Fibroblast of lung (primary cell): ENCODE results near the gene PAPPA. TPM values are rescaled to one million over a fixed set of nuclear protein-coding genes. Genes with fewer than 3 reads are reported as not detected.
A peak's percentile ranks its signal among the peaks of the same experiment; 100 is the strongest.

Experiments
- DNase-seq, 2 donors: peaks; one replicate each; pipeline versions ENCODE4 v3.0.0 to v3.0.0-alpha.2; 2010; ENCODE audit warnings: low read depth in 2 of 2
- H2AFZ ChIP-seq: 2 replicates; pipeline ENCODE4 v1.5.1; 2012; ENCODE audit warnings: low read length, control low read depth, inconsistent platforms
- H3K27ac ChIP-seq: 2 replicates; pipeline ENCODE4 v1.5.1; 2011; ENCODE audit warnings: low read length, control low read depth; ENCODE audit not compliant: insufficient read depth
- H3K27me3 ChIP-seq: 2 replicates; pipeline ENCODE4 v1.5.1; 2011; ENCODE audit warnings: mild to moderate bottlenecking, low read length; ENCODE audit not compliant: control insufficient read depth, insufficient read depth
- H3K36me3 ChIP-seq: 2 replicates; pipeline ENCODE4 v1.5.1; 2011; ENCODE audit warnings: low read length; ENCODE audit not compliant: control insufficient read depth, insufficient read depth
- H3K4me1 ChIP-seq: 2 replicates; pipeline ENCODE4 v1.5.1; 2011; ENCODE audit warnings: low read length; ENCODE audit not compliant: control insufficient read depth, insufficient read depth; ENCODE audit errors: extremely low read depth
- H3K4me2 ChIP-seq: 2 replicates; pipeline ENCODE4 v1.5.1; 2011; ENCODE audit warnings: low read length, control low read depth; ENCODE audit not compliant: insufficient read depth; ENCODE audit errors: extremely low read depth
- H3K4me3 ChIP-seq, 4 experiments: fragments of 200-600 bp in 1 of 4; sonication (generic) in 1 of 4; replicated peaks in 1 of 4; 2 replicates each; pipeline ENCODE4 v1.5.1; 2011 to 2016; ENCODE audit warnings: low read length in 4 of 4, low read depth in 3 of 4, mild to moderate bottlenecking in 3 of 4, control low read depth in 2 of 4, inconsistent platforms in 1 of 4, mixed read lengths in 1 of 4; ENCODE audit not compliant: insufficient read depth in 1 of 4; ENCODE audit errors: control extremely low read depth in 1 of 4
- H3K79me2 ChIP-seq: 2 replicates; pipeline ENCODE4 v1.5.1; 2012; ENCODE audit warnings: mild to moderate bottlenecking, low read length, inconsistent platforms; ENCODE audit not compliant: control insufficient read depth, insufficient read depth
- H3K9ac ChIP-seq: 2 replicates; pipeline ENCODE4 v1.5.1; 2011; ENCODE audit warnings: mild to moderate bottlenecking, low read length, control low read depth; ENCODE audit not compliant: insufficient read depth
- H3K9me3 ChIP-seq: 2 replicates; pipeline ENCODE4 v1.5.1; 2012; ENCODE audit warnings: low read depth, low read length; ENCODE audit not compliant: control insufficient read depth, insufficient read depth
- H4K20me1 ChIP-seq: 2 replicates; pipeline ENCODE4 v1.5.1; 2011; ENCODE audit warnings: low read length; ENCODE audit not compliant: control insufficient read depth, insufficient read depth; ENCODE audit errors: extremely low read depth
- CTCF ChIP-seq, 2 donors: IDR thresholded peaks in 1 of 2; conservative IDR thresholded peaks in 1 of 2; 1 replicate in 1 of 2; 2 replicates in 1 of 2; pipeline ENCODE4 v1.5.1; 2011 to 2012; ENCODE audit warnings: low read length in 2 of 2, control low read depth in 1 of 2, inconsistent platforms in 1 of 2, low read depth in 1 of 2, mild to moderate bottlenecking in 1 of 2
- EZH2 ChIP-seq: IDR thresholded peaks from 2 replicates; pipeline ENCODE4 v1.5.1; 2012; ENCODE audit warnings: low read length, control low read depth, mild to moderate bottlenecking; ENCODE audit errors: missing control alignments
- polyA plus RNA-seq, 2 donors: library from polyadenylated mRNA; depleted of rRNA in 1 of 2; stranded (reverse) in 1 of 2; unstranded in 1 of 2; fragments of >200 nt; gene quantifications; 2 replicates each; pipeline ENCODE4 v1.2.1, GENCODE V29; 2011 to 2012; ENCODE audit warnings: missing spikeins in 1 of 2
- total RNA-seq: library from RNA; depleted of rRNA; stranded (reverse); fragments of >200 nt; gene quantifications from 2 replicates; pipeline ENCODE4 v1.2.1, GENCODE V29; 2014

The PAPPA gene
- total and polyA plus RNA-seq, 2 donors (not counting 1 experiment from before 2014, with no cell fraction given), result 8.8 to 45.7 TPM

DNA sequence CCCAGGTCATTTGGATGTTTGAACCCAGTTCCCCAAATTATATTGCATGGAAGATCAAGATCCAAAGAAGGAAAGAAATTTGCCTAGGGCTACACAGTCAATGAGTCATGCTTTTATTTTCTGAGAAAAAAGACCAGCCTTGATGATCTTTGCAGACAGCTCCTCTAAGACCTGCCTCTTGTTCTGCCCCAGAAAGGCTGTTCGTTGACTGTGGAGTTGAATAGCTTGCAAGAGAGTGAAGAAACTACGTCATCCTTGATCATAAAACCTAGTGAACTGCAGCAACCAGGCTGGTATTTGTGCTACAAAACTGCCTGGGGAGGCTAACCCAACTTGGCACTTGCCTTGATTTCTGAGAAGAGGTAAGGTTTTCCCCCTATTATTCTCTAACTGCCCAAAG, 263.9 kb downstream of the PAPPA start:
- H3K4me3 ChIP-seq, result no peak overlapping the region
- H3K9me3 ChIP-seq, result no peaks in the 10 kb centered on the region
- no peaks in the 10 kb centered on the region for H3K4me1 ChIP-seq
- H4K20me1 ChIP-seq, result no peaks in the 10 kb centered on the region
- H2AFZ ChIP-seq, result no peak overlapping the region
- H3K36me3 ChIP-seq, result no peaks in the 10 kb centered on the region
- DNase-seq, result peak in 1 of 2 donors; percentile 3
- no peak overlapping the region for H3K27ac ChIP-seq
- no peak overlapping the region for H3K4me2 ChIP-seq
- H3K27me3 ChIP-seq, result no peaks in the 10 kb centered on the region
- TF ChIP-seq EZH2, result no peak
- no peak for TF ChIP-seq CTCF (conservative IDR thresholded peaks at IDR 0.05 in 1 of 2, IDR thresholded peaks at IDR 0.05 in 1 of 2; ENCODE audit: low read depth in 1 of 2, low read length in 2 of 2)
- no peak overlapping the region for H3K9ac ChIP-seq
- H3K79me2 ChIP-seq, result no peaks in the 10 kb centered on the region

DNA sequence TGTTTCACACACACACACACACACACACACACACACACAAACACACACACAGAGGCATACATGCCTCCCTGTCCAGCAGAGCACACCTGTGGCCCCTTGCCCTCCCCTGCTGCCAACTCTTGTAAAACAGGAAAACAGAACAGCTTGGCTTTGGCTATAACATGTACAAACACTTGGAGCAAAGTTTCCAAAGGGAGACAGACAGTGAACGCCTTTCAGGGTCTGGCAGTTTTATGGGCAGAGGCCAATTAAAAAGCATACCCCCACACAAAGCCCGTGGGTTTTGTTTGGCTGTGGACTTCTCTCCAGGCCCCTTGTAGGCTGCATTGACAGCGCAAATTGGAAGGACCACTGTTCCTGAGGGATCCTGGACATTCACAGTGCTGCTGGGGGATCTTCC, 265.6 kb downstream of the PAPPA start:
- Histone ChIP-seq H3K4me1 (no peaks in the 10 kb centered on the region), H2AFZ (no peak overlapping the region), H3K4me2 (no peak overlapping the region), H3K9me3 (no peaks in the 10 kb centered on the region), H3K4me3 (no peak overlapping the region), H3K27me3 (no peaks in the 10 kb centered on the region), H4K20me1 (no peaks in the 10 kb centered on the region), H3K36me3 (no peaks in the 10 kb centered on the region), H3K9ac (no peak overlapping the region), H3K27ac (no peak overlapping the region), H3K79me2 (no peaks in the 10 kb centered on the region)
- no peak for DNase-seq
- TF ChIP-seq EZH2 (no peak), CTCF (conservative IDR thresholded peaks at IDR 0.05 in 1 of 2, IDR thresholded peaks at IDR 0.05 in 1 of 2; ENCODE audit: low read depth in 1 of 2, low read length in 2 of 2) (no peak)

DNA sequence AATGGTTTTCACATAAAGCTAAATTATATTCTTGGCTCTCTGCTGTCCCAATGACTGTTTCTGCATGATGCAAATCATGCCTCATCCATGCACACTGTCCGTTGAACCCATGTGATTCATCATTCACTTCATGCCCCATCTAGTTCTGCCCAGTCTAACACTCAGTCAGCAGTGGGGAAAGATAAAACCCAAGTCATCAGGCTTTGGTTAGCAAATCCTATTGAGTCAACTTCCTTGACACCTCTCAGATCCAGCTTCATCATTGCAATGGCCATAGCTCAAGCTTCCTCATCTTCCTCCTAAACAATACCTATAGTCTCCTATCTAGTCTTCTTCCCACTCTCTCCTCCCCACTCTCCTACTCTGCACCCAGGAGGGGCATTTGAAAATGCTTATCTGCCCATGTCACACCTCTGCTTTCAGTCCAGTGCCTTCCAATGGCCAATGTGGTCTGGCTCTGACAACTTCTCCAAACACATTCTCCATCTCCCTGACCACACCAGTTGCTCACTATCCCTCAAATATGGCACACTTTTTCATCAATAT, 267.5 kb downstream of the PAPPA start:
- Histone ChIP-seq H3K36me3 (no peaks in the 10 kb centered on the region), H3K79me2 (no peaks in the 10 kb centered on the region), H3K4me3 (no peak overlapping the region), H4K20me1 (no peaks in the 10 kb centered on the region), H3K4me2 (no peak overlapping the region), H3K9ac (no peak overlapping the region), H3K4me1 (no peaks in the 10 kb centered on the region), H2AFZ (no peak overlapping the region), H3K27me3 (no peaks in the 10 kb centered on the region), H3K9me3 (no peaks in the 10 kb centered on the region), H3K27ac (no peak overlapping the region)
- DNase-seq, result peak in 1 of 2 donors; percentile 14
- TF ChIP-seq CTCF (conservative IDR thresholded peaks at IDR 0.05 in 1 of 2, IDR thresholded peaks at IDR 0.05 in 1 of 2; ENCODE audit: low read depth in 1 of 2, low read length in 2 of 2) (no peak), EZH2 (no peak)
